ENCODE measurements around the gene BAHCC1. TPM values are rescaled to one million over a fixed set of nuclear protein-coding genes. Genes with fewer than 3 reads are reported as not detected.

BAHCC1 gene
- total and polyA plus RNA-seq, 2 donors (not counting 1 experiment from before 2014, with no cell fraction given): 1.8 to 7.3 TPM

- Histone ChIP-seq H3K4me2 (ENCODE audit: extremely low read depth, insufficient read depth, low read length) (no peak overlapping the region), H2AFZ (ENCODE audit: low read length) (no peak overlapping the region), H3K4me1 (ENCODE audit: control insufficient read depth, extremely low read depth, insufficient read depth, low read length) (peaks cover 3% of the 10 kb centered on the region), H3K9me3 (ENCODE audit: control insufficient read depth, insufficient read depth, low read depth, low read length) (no peaks in the 10 kb centered on the region), H3K36me3 (ENCODE audit: control insufficient read depth, insufficient read depth, low read length) (no peaks in the 10 kb centered on the region), H3K27ac (ENCODE audit: insufficient read depth, low read length) (no peak overlapping the region), H4K20me1 (ENCODE audit: control insufficient read depth, extremely low read depth, insufficient read depth, low read length) (no peaks in the 10 kb centered on the region), H3K79me2 (ENCODE audit: control insufficient read depth, insufficient read depth, low read length) (peaks cover 30% of the 10 kb centered on the region), H3K27me3 (ENCODE audit: control insufficient read depth, insufficient read depth, low read length) (no peaks in the 10 kb centered on the region), H3K4me3 (replicated peaks in 1 of 4; ENCODE audit: control extremely low read depth in 1 of 4, insufficient read depth in 1 of 4, low read depth in 3 of 4, low read length in 4 of 4) (no peak overlapping the region), H3K9ac (ENCODE audit: insufficient read depth, low read length) (no peak overlapping the region)
- no peak for DNase-seq (ENCODE audit: low read depth in 2 of 2)
- TF ChIP-seq EZH2 (IDR thresholded peaks at IDR 0.05; ENCODE audit: low read length, missing control alignments) (no peak), CTCF (conservative IDR thresholded peaks at IDR 0.05 in 1 of 2, IDR thresholded peaks at IDR 0.05 in 1 of 2; ENCODE audit: low read depth in 1 of 2, low read length in 2 of 2) (no peak)
These were observed 47.8 kb upstream of the BAHCC1 start for GRCh38 chr17:81347437-81347836.

DNA sequence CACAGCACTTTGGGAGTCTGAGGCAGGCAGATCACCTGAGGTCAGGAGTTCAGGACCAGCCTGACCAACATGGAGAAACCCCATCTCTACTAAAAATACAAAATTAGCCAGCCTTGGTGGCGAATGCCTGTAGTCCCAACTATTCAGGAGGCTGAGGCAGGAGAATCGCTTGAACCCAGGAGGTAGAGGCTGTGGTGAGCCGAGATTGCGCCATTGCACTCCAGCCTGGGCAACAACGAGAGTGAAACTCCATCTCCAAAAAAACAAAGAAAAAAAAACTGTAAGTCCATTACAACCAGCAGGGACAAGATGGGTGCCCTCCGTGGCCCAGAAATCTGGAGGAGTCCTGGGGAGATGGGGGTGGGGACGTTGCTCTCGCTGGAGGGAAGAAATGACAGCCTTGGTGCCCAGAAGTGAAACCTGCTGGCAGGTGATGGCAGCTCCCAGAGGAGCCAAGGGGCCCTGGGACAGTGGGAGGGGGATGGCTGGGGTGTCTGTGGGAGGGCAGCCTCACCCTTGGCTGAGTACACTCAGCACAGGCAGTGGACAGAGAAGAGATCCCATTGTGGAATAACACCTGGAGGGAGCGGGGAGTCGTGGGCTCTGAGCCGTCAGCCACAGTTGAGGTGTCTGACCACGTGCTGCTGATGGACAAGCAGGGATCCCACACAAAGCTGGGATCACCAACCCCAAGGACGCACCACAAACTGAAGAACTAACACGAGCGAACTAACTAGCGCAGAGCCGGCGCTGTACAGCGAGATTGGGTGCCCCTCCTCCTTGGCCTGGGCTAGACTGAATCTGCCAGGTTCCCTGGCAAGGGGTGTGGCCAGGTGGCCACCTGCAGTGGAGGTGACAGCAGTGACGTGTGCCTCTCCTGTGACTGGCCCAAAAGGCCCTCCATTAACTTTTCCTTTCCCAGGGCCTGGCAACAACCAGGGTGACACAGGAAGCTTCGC lies 46.9 kb upstream of the BAHCC1 start:
- no peak for DNase-seq (ENCODE audit: low read depth in 2 of 2)
- H3K4me2 ChIP-seq (ENCODE audit: extremely low read depth, insufficient read depth, low read length): no peak overlapping the region
- no peak overlapping the region for H3K4me3 ChIP-seq (replicated peaks in 1 of 4; ENCODE audit: control extremely low read depth in 1 of 4, insufficient read depth in 1 of 4, low read depth in 3 of 4, low read length in 4 of 4)
- H2AFZ ChIP-seq (ENCODE audit: low read length): no peak overlapping the region
- no peak overlapping the region for H3K27ac ChIP-seq (ENCODE audit: insufficient read depth, low read length)
- peaks cover 21% of the 10 kb centered on the region for H3K79me2 ChIP-seq (ENCODE audit: control insufficient read depth, insufficient read depth, low read length)
- no peaks in the 10 kb centered on the region for H3K9me3 ChIP-seq (ENCODE audit: control insufficient read depth, insufficient read depth, low read depth, low read length)
- TF ChIP-seq CTCF (conservative IDR thresholded peaks at IDR 0.05 in 1 of 2, IDR thresholded peaks at IDR 0.05 in 1 of 2; ENCODE audit: low read depth in 1 of 2, low read length in 2 of 2): no peak
- no peak for TF ChIP-seq EZH2 (IDR thresholded peaks at IDR 0.05; ENCODE audit: low read length, missing control alignments)
- H3K27me3 ChIP-seq (ENCODE audit: control insufficient read depth, insufficient read depth, low read length): no peaks in the 10 kb centered on the region
- H3K36me3 ChIP-seq (ENCODE audit: control insufficient read depth, insufficient read depth, low read length): no peaks in the 10 kb centered on the region
- H4K20me1 ChIP-seq (ENCODE audit: control insufficient read depth, extremely low read depth, insufficient read depth, low read length): no peaks in the 10 kb centered on the region
- H3K9ac ChIP-seq (ENCODE audit: insufficient read depth, low read length): no peak overlapping the region
- H3K4me1 ChIP-seq (ENCODE audit: control insufficient read depth, extremely low read depth, insufficient read depth, low read length): peaks cover 3% of the 10 kb centered on the region

DNA sequence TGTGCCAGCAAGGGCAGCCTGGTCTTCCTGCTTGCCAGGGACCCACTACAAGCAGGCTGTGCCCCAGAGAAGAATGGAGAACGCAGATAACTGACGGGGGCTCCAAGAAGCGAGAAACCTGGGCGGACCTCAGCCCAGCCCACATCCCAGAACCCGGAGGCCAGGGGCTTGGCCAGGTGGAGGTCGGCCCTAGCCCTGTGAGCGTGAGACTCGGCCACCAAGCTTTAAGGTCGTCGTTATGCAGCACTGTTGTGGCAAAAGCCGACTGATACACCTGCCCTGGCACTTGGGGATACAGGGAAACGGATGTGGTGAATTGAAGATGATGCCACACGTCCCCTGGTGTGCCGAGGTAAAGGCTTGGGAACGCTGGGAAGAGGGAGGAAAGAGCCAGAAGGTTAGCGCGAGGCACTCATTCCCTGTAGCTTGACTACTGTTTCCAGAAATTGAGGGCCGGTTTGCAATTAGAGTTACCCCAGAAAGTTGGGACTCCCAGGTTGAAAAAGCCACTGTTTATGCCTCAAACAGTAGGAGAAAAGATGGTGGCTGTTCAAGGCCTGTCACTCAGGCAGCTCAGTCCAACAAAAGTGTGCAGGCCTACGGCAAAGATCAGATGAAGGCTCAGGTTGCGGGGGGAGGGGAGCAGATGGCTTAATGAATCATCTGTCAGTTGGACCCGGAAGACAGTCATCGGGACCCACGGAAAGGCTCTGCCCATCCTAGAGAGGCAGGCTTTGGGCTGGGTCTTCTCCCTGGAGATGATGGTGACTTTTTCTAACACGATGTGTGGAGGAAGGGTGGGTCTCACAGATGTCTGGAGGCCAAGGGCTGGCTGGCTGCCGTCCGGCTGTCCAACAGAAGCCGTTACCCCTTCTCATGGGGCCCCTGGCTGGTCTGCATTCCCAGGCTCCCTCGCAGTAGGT lies 45.6 kb upstream of the BAHCC1 start:
- Histone ChIP-seq H4K20me1 (ENCODE audit: control insufficient read depth, extremely low read depth, insufficient read depth, low read length) (no peaks in the 10 kb centered on the region), H3K4me1 (ENCODE audit: control insufficient read depth, extremely low read depth, insufficient read depth, low read length) (peaks cover 3% of the 10 kb centered on the region), H3K27ac (ENCODE audit: insufficient read depth, low read length) (no peak overlapping the region), H3K27me3 (ENCODE audit: control insufficient read depth, insufficient read depth, low read length) (no peaks in the 10 kb centered on the region), H3K9me3 (ENCODE audit: control insufficient read depth, insufficient read depth, low read depth, low read length) (no peaks in the 10 kb centered on the region), H3K79me2 (ENCODE audit: control insufficient read depth, insufficient read depth, low read length) (peaks cover 8% of the 10 kb centered on the region), H3K4me2 (ENCODE audit: extremely low read depth, insufficient read depth, low read length) (no peak overlapping the region), H3K36me3 (ENCODE audit: control insufficient read depth, insufficient read depth, low read length) (no peaks in the 10 kb centered on the region), H2AFZ (ENCODE audit: low read length) (no peak overlapping the region), H3K4me3 (replicated peaks in 1 of 4; ENCODE audit: control extremely low read depth in 1 of 4, insufficient read depth in 1 of 4, low read depth in 3 of 4, low read length in 4 of 4) (no peak overlapping the region), H3K9ac (ENCODE audit: insufficient read depth, low read length) (no peak overlapping the region)
- TF ChIP-seq EZH2 (IDR thresholded peaks at IDR 0.05; ENCODE audit: low read length, missing control alignments): no peak
- TF ChIP-seq CTCF (conservative IDR thresholded peaks at IDR 0.05 in 1 of 2, IDR thresholded peaks at IDR 0.05 in 1 of 2; ENCODE audit: low read depth in 1 of 2, low read length in 2 of 2): no peak
- peak; percentile 38 to 55 for DNase-seq (ENCODE audit: low read depth in 2 of 2)
